ENCODE measurements around the gene PTGER1.
"Not testable (repeated sequence)": the region's sequence is repeated elsewhere in the genome, so short reads cannot be mapped to it uniquely, and the experiment has no call there.

PTGER1 gene

GRCh38 chr19:14452303-14452702, 22.9 kb downstream of the PTGER1 start:
- H3K4me1 ChIP-seq (ENCODE audit: control extremely low read depth in 1 of 4, control insufficient read depth in 4 of 4, insufficient read depth in 4 of 4, low read length in 3 of 4); H3K9me3 ChIP-seq (ENCODE audit: control extremely low read depth in 1 of 5, control insufficient read depth in 4 of 5, insufficient read depth in 2 of 5, low read depth in 1 of 5, low read length in 4 of 5); POLR2A ChIA-PET; H3K4me3 ChIP-seq (ENCODE audit: control insufficient read depth in 1 of 7, extremely low read depth in 1 of 7, insufficient read depth in 4 of 7, low read depth in 2 of 7, low read length in 6 of 7); DNase-seq; H3K27ac ChIP-seq (ENCODE audit: insufficient read depth in 1 of 2, low read depth in 1 of 2, low read length in 2 of 2, poor library complexity in 1 of 2, severe bottlenecking in 2 of 2); H3K27me3 ChIP-seq (replicated peaks in 2 of 5; ENCODE audit: control insufficient read depth in 4 of 5, insufficient read depth in 5 of 5, low read length in 4 of 5): not testable (repeated sequence)
- WGBS (ENCODE audit: insufficient coverage): 90% methylated on average over 3 of the region's 3 CpGs
- CTCF ChIA-PET: interaction anchor here (1.0 to 1.5 kb wide), 2 partner anchors 20 to 21 kb away, joined by 3 read pairs; no protein-coding TSS in a partner anchor
- peaks cover 20 to 75% (median 45%) of the 10 kb centered on the region in 4 experiments for H3K36me3 ChIP-seq (ENCODE audit: control insufficient read depth in 4 of 4, insufficient read depth in 4 of 4, low read length in 3 of 4)

GRCh38 chr19:14450876-14451275, 24.3 kb downstream of the PTGER1 start:
- POLR2A ChIA-PET: no interaction called here
- peaks cover 27 to 82% (median 52%) of the 10 kb centered on the region in 4 experiments for H3K36me3 ChIP-seq (ENCODE audit: control insufficient read depth in 4 of 4, insufficient read depth in 4 of 4, low read length in 3 of 4)
- over 99% methylated on average over 19 of the region's 19 CpGs for WGBS (ENCODE audit: insufficient coverage)

GRCh38 chr19:14450168-14450874, 24.8 kb downstream of the PTGER1 start:
- no peaks in the 10 kb centered on the region for H3K4me1 ChIP-seq (ENCODE audit: control extremely low read depth in 1 of 4, control insufficient read depth in 4 of 4, insufficient read depth in 4 of 4, low read length in 3 of 4)
- peak; percentile 81 to 87 (median 87) for DNase-seq
- H3K27me3 ChIP-seq (replicated peaks in 2 of 5; ENCODE audit: control insufficient read depth in 4 of 5, insufficient read depth in 5 of 5, low read length in 4 of 5): no peaks in the 10 kb centered on the region
- ChIA-PET POLR2A (no interaction called here), CTCF (interaction anchor here (1.1 to 1.6 kb wide), 3 partner anchors 16 to 23 kb away, joined by 3 to 4 read pairs (median 3); no protein-coding TSS in a partner anchor)
- H3K27ac ChIP-seq (ENCODE audit: insufficient read depth in 1 of 2, low read depth in 1 of 2, low read length in 2 of 2, poor library complexity in 1 of 2, severe bottlenecking in 2 of 2): no peak overlapping the region
- H3K4me3 ChIP-seq (ENCODE audit: control insufficient read depth in 1 of 7, extremely low read depth in 1 of 7, insufficient read depth in 4 of 7, low read depth in 2 of 7, low read length in 6 of 7): no peak overlapping the region
- H3K36me3 ChIP-seq (ENCODE audit: control insufficient read depth in 4 of 4, insufficient read depth in 4 of 4, low read length in 3 of 4): peaks cover 27 to 86% (median 50%) of the 10 kb centered on the region in 4 experiments
- WGBS (ENCODE audit: insufficient coverage): 93% methylated on average over 21 of the region's 30 CpGs
- no peaks in the 10 kb centered on the region for H3K9me3 ChIP-seq (ENCODE audit: control extremely low read depth in 1 of 5, control insufficient read depth in 4 of 5, insufficient read depth in 2 of 5, low read depth in 1 of 5, low read length in 4 of 5)

More at GRCh38 chr19:14450876-14451275, 24.3 kb downstream of the PTGER1 start:
- Histone ChIP-seq H3K27me3 (replicated peaks in 2 of 5; ENCODE audit: control insufficient read depth in 4 of 5, insufficient read depth in 5 of 5, low read length in 4 of 5) (no peaks in the 10 kb centered on the region), H3K4me3 (ENCODE audit: control insufficient read depth in 1 of 7, extremely low read depth in 1 of 7, insufficient read depth in 4 of 7, low read depth in 2 of 7, low read length in 6 of 7) (no peak overlapping the region), H3K9me3 (ENCODE audit: control extremely low read depth in 1 of 5, control insufficient read depth in 4 of 5, insufficient read depth in 2 of 5, low read depth in 1 of 5, low read length in 4 of 5) (no peaks in the 10 kb centered on the region), H3K27ac (ENCODE audit: insufficient read depth in 1 of 2, low read depth in 1 of 2, low read length in 2 of 2, poor library complexity in 1 of 2, severe bottlenecking in 2 of 2) (no peak overlapping the region), H3K4me1 (ENCODE audit: control extremely low read depth in 1 of 4, control insufficient read depth in 4 of 4, insufficient read depth in 4 of 4, low read length in 3 of 4) (no peaks in the 10 kb centered on the region)
- CTCF ChIA-PET: interaction anchor here (1.1 to 1.5 kb wide), 2 partner anchors 15 to 22 kb away, joined by 3 to 4 read pairs; no protein-coding TSS in a partner anchor
- no peak for DNase-seq

- H3K36me3 ChIP-seq (ENCODE audit: control insufficient read depth in 4 of 4, insufficient read depth in 4 of 4, low read length in 3 of 4): peaks cover 22 to 88% (median 48%) of the 10 kb centered on the region in 4 experiments
- no peak overlapping the region for H3K27ac ChIP-seq (ENCODE audit: insufficient read depth in 1 of 2, low read depth in 1 of 2, low read length in 2 of 2, poor library complexity in 1 of 2, severe bottlenecking in 2 of 2)
- POLR2A ChIA-PET: no interaction called here
- no peaks in the 10 kb centered on the region for H3K4me1 ChIP-seq (ENCODE audit: control extremely low read depth in 1 of 4, control insufficient read depth in 4 of 4, insufficient read depth in 4 of 4, low read length in 3 of 4)
- 94% methylated on average over 5 of the region's 6 CpGs for WGBS (ENCODE audit: insufficient coverage)
- H3K27me3 ChIP-seq (replicated peaks in 2 of 5; ENCODE audit: control insufficient read depth in 4 of 5, insufficient read depth in 5 of 5, low read length in 4 of 5): no peaks in the 10 kb centered on the region
- H3K4me3 ChIP-seq (ENCODE audit: control insufficient read depth in 1 of 7, extremely low read depth in 1 of 7, insufficient read depth in 4 of 7, low read depth in 2 of 7, low read length in 6 of 7): no peak overlapping the region
- CTCF ChIA-PET: interaction anchor here (1.6 kb wide), 1 partner anchor 17 kb away, joined by 3 read pairs; no protein-coding TSS in a partner anchor
- no peak for DNase-seq
- H3K9me3 ChIP-seq (ENCODE audit: control extremely low read depth in 1 of 5, control insufficient read depth in 4 of 5, insufficient read depth in 2 of 5, low read depth in 1 of 5, low read length in 4 of 5): no peaks in the 10 kb centered on the region
Measured at GRCh38 chr19:14449321-14449720, 25.8 kb downstream of the PTGER1 start.

GRCh38 chr19:14446336-14447036, 28.7 kb downstream of the PTGER1 start:
- peaks cover 27 to 93% (median 63%) of the 10 kb centered on the region in 4 experiments for H3K36me3 ChIP-seq (ENCODE audit: control insufficient read depth in 4 of 4, insufficient read depth in 4 of 4, low read length in 3 of 4)
- H3K9me3 ChIP-seq (ENCODE audit: control extremely low read depth in 1 of 5, control insufficient read depth in 4 of 5, insufficient read depth in 2 of 5, low read depth in 1 of 5, low read length in 4 of 5): no peaks in the 10 kb centered on the region
- H3K27me3 ChIP-seq (replicated peaks in 2 of 5; ENCODE audit: control insufficient read depth in 4 of 5, insufficient read depth in 5 of 5, low read length in 4 of 5): no peaks in the 10 kb centered on the region
- POLR2A ChIA-PET: no interaction called here
- no peaks in the 10 kb centered on the region for H3K4me1 ChIP-seq (ENCODE audit: control extremely low read depth in 1 of 4, control insufficient read depth in 4 of 4, insufficient read depth in 4 of 4, low read length in 3 of 4)
- no peak overlapping the region for H3K4me3 ChIP-seq (ENCODE audit: control insufficient read depth in 1 of 7, extremely low read depth in 1 of 7, insufficient read depth in 4 of 7, low read depth in 2 of 7, low read length in 6 of 7)
- 92% methylated on average over 10 of the region's 10 CpGs for WGBS (ENCODE audit: insufficient coverage)
- H3K27ac ChIP-seq (ENCODE audit: insufficient read depth in 1 of 2, low read depth in 1 of 2, low read length in 2 of 2, poor library complexity in 1 of 2, severe bottlenecking in 2 of 2): no peak overlapping the region
- DNase-seq: no peak
- CTCF ChIA-PET: interaction anchor here (1.4 kb wide), 1 partner anchor 9 kb away, joined by 3 read pairs; no protein-coding TSS in a partner anchor

GRCh38 chr19:14443632-14444216, 31.4 kb downstream of the PTGER1 start:
- Histone ChIP-seq H3K36me3 (ENCODE audit: control insufficient read depth in 4 of 4, insufficient read depth in 4 of 4, low read length in 3 of 4) (peaks cover 24 to 71% (median 48%) of the 10 kb centered on the region in 4 experiments), H3K27me3 (replicated peaks in 2 of 5; ENCODE audit: control insufficient read depth in 4 of 5, insufficient read depth in 5 of 5, low read length in 4 of 5) (no peaks in the 10 kb centered on the region), H3K9me3 (ENCODE audit: control extremely low read depth in 1 of 5, control insufficient read depth in 4 of 5, insufficient read depth in 2 of 5, low read depth in 1 of 5, low read length in 4 of 5) (no peaks in the 10 kb centered on the region), H3K4me1 (ENCODE audit: control extremely low read depth in 1 of 4, control insufficient read depth in 4 of 4, insufficient read depth in 4 of 4, low read length in 3 of 4) (peaks cover 0 to 24% (median 24%) of the 10 kb centered on the region in 4 experiments), H3K4me3 (ENCODE audit: control insufficient read depth in 1 of 7, extremely low read depth in 1 of 7, insufficient read depth in 4 of 7, low read depth in 2 of 7, low read length in 6 of 7) (no peak overlapping the region), H3K27ac (ENCODE audit: insufficient read depth in 1 of 2, low read depth in 1 of 2, low read length in 2 of 2, poor library complexity in 1 of 2, severe bottlenecking in 2 of 2) (no peak overlapping the region)
- WGBS (ENCODE audit: insufficient coverage): 98% methylated on average over 12 of the region's 14 CpGs
- ChIA-PET POLR2A (no interaction called here), CTCF (interaction anchor here (0.7 kb wide), 1 partner anchor 14 kb away, joined by 3 read pairs; no protein-coding TSS in a partner anchor)
- DNase-seq: no peak

Data from common myeloid progenitor, CD34-positive (primary cell).